Posterior vena cava (tissue), 2 donors: ENCODE results near the gene SLC49A3. TPM values are rescaled to one million over a fixed set of nuclear protein-coding genes. Genes with fewer than 3 reads are reported as not detected.
"Not testable (repeated sequence)": the region's sequence is repeated elsewhere in the genome, so short reads cannot be mapped to it uniquely, and the experiment has no call there.

Source experiments
- DNase-seq: peaks from one replicate; pipeline ENCODE4 v3.0.0-alpha.2; 2020; ENCODE audit warnings: low spot score
- intact Hi-C, 2 donors: fragments of 100-400 bp; cut with DNase I; formaldehyde crosslinking; loops; one replicate each; pipeline versions ENCODE4 v1.14.1 to v1.14.2; 2022 to 2023
- total RNA-seq, 2 donors: library from RNA; stranded (reverse); fragmentation: NEBNext Ultra II Directional; extraction: Animal tissue kit (Norgen Biotek cat#: 25700); gene quantifications; one replicate each; pipeline ENCODE4 v1.2.1, GENCODE V29; 2021
- donor health status: DM: yes; HTN: yes; CAD: no.
- donor health status: DM: yes; HTN: yes; CAD: no.

The SLC49A3 gene
- total RNA-seq, 2 donors from 2014 or later: 9.3 to 10.4 TPM

DNA sequence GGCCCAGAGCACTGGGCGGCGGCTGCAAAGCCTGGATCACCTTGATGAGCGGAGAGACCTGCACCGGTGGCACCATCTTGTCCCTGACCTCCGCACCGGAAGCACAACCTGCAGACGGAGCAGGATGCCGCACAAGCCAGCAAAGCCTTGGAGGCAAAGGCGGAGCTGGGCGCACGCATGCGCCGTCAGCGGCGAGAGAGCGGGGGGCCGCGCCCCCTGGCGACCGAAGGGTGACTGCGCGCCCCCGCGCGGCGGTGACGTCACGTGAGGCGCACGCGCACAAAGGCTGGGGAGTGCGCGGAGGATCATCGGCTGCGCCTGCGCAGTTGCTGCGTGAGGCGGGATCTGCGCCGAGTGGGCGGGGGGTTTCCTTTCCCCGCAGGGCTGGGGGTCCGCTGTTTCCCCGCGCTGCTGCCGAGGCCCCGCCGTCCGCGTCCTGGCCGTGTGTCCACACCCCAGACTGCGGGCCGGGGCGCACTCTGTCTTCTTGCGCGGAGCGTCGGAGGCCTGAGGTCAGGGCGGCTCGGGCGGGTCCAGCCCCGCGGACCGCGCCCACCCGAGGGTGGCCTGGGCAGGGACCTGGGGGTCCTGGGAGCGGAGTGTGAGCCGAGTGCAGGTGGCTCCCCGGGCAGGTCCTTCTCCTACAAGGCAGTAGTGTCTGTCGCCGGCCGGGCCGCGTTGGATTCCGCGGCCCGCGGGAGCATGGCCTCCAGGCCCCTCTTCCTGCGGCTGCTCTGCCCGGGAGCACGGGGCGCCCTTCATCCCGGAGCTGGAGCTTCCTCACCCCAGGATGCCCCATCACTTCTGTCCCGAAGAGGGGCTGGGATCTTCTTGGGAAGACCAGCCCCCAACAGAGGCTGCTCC lies 14.5 kb downstream of the SLC49A3 start, which contains the start of the genes ATP5ME and MYL5:
TSS of gene ATP5ME (minus strand) at position 105 of the 864 bp plus-strand sequence. CDS start at position 76, 29 bp downstream.
TSS of gene MYL5 (plus strand) at position 371 of the 864 bp plus-strand sequence. CDS start 3,485 bp downstream, outside the sequence.
- DNase-seq: peak; percentile 99
- intact Hi-C loops: no loop called here

DNA sequence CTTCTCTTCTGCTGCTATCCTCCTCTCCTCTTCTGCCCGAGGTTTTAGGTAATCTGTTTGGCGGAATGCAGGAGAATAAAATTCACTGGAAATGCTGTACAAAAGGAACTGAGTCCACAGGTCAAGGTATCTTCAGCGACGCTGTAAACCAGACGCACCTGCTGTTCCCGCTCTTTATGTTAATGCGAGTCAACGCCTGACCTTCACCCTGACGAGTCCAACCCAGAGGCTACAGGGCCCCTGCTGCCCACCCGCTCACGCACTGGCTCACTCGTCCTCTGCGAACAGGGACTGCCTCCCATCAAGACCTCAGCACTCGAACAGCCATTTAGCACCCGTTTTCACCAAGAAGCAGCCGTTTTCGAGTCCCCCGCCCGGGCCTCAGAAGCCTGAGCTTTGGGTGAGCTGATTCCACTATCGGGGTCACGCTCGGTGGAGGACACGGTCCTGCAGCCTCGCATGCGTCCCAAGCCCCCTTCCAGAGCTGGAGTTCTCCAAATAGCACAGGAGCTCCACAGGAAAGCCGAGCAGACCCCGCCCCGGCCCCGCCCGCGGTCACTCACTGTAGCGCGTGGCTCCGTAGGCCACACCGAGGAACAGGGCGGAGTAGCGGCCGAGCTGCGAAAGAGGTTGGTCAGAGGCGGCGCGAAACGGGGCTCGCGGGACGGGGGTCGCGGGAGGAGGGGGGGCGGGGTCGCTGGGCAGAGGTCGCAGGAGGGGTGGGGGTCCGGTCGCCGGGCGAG lies 15.4 kb downstream of the SLC49A3 start:
- intact Hi-C loops: no loop called here
- no peak for DNase-seq

DNA sequence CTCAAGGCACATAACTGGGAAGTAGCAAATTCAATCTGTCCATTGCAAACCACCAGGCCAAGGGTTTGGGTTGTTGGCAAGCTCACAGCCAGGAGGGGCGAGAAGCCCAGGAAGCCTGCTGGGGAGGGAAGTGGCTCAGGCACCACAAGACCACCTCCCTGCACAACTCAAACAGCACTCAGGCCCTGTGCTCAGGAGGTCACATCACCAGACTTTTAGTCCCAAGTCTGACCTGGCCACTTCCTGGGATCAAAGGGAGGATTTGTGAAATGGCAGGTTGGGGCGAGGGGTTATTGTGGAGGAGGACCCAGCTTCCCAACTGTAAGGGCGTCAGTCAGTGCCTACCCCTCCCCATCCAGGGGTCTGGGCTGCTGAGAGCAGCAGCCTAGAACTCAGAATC lies 17.2 kb downstream of the SLC49A3 start:
- intact Hi-C loops: no loop called here
- DNase-seq: no peak

DNA sequence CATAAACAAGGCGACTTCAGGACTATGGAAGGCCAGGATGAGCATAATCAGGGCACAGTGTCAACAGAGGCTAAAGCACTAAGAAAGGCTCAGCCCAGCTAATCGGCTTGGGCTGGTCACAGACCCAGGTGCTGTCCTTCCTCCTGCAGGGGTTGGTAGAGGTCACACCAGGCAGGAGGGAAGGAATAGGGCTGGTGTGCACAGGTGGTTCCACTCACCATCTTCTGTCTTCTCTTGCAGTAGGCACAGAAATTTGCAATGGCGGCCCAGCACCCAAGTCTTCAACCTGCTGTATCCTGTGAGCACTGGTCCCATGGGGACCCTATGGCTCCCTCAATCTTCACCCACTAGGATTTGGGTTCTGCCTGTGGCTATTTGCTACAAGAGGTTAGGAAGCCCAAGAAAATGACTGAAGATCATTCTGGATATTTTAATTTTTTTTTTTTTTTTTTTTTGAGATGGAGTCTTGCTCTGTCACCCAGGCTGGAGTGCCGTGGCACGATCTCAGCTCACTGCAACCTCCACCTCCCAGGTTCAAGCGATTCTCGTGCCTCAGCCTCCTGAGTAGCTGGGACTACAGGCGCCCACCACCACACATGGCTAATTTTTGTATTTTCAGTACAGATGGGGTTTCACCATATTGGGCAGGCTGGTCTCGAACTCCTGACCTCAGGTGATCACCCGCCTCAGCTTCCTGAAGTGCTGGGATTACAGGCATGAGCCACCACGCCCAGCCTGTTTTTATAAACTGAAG lies 19.0 kb downstream of the SLC49A3 start:
- DNase-seq, intact Hi-C loops: not testable (repeated sequence)

DNA sequence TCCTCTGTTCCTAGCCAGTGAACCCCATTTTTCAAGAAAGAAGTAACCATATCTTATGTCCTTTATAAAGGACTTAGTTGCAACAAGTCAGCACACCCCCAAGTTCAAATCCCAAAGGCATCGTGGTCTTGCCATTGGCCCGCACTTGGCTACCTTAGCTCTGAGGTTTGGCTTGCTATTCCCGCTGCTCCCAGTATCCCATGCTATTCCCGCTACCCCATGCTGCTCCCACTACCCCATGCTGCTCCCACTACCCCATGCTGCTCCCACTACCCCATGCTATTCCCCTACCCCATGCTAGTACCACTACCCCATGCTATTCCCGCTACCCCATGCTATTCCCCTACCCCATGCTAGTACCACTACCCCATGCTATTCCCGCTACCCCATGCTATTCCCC lies 20.7 kb downstream of the SLC49A3 start:
- intact Hi-C loops, DNase-seq: not testable (repeated sequence)

DNA sequence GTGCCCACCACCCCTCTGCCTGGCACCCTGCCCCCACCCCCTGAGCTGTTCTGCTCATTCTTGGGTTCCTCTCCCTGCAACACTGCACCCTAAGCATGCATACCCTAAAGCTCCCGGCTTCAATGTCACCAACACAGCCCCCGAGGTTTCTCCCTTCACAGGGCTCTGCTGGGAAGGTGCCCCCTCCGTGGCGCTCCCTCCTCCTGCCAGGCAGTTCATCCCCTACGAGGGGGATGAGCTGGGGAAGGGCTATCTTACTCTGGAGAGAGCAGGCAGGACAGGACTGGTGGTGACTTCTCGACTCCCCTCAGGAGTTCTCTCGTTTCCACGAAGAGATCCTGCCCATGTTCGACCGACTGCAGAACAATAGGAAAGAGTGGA lies 21.4 kb downstream of the SLC49A3 start:
- intact Hi-C loops: no loop called here
- DNase-seq: no peak

DNA sequence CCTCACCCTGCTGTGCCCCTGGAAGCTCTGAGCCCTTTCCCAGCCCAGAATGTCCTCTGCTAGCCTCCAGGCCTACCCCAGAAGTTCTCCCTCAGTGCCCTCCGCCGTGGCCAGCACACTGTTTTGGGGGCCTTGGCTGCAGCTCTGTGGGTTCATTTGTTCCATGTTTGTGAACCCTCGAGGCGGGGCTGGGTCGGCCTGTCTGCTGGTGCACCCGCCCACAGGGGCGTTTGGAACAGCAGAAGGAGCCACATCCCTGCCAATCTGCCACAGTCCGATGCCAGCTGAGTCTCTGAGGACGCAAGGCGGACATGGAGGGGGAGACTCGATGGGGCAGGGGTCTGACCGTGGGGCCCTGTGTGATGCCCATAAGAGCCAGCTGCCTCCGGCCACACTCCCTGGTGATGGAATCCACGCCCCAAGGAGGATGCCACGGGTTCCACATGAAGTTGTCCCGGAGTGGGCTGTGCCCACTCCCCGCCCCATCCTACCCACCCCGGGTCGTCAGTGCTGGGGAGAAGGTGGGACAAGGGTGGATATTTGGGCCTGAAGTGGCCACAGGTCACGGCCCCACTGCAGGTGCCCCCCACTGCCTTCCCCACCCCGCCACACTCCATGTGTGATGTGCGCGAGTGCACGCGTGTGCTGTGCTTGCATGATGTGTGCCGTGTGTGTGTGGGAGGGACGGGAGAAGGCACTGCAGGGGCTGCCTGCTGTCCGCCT lies 22.0 kb downstream of the SLC49A3 start:
- intact Hi-C loops: no loop called here
- DNase-seq: no peak

DNA sequence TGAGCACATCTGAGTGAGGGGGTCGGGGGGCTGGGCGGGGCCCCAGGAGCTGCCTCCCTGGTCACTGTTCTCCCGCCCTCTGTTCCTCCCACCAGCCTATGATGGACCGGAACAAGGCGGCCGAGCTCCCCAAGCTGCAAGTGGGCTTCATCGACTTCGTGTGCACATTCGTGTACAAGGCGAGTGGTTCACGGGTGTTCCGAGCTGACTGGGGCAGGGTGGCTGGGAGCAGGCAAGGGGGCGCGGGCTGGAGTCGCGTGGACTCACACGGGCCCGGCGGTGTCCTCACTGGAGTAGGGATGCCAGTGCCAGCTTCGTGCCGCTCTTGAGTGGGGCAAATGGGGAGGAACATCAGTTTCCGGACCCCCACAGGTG lies 22.5 kb downstream of the SLC49A3 start:
- DNase-seq: no peak
- intact Hi-C loops: no loop called here

DNA sequence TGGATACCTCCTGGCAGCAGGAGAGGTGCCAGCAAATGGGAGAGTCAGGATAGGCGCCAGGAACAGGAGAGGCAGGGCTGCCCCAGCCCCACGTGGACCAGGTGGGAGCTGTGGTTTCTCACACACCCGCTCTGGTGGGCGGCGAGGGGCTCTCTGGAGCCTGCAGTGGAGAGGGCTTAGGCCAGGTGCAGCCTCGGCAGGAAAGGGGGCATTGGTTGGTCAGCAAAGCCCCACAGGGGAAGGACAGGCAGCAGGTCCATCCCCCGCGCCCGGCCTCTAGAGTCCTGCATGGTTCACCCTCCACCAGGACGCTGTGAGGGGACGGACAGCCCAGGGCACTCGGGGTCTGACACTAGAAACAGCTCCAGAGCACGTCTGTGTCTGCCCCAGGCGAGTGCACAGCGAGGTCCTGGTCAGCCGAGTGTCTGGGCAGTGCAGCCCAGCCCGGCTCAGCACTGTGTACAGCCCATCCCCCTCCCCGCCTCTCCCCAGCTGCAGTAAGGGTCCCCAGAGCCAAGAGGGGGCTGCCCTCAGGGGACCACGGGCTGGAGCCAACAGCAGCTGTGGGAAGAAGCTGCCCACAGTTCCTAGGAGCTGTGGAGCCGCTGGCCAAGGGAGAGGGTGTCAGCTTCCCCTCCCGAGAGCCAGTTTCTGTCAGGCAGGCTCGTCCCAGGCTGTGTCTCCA lies 23.1 kb downstream of the SLC49A3 start:
- intact Hi-C loops: no loop called here
- no peak for DNase-seq

DNA sequence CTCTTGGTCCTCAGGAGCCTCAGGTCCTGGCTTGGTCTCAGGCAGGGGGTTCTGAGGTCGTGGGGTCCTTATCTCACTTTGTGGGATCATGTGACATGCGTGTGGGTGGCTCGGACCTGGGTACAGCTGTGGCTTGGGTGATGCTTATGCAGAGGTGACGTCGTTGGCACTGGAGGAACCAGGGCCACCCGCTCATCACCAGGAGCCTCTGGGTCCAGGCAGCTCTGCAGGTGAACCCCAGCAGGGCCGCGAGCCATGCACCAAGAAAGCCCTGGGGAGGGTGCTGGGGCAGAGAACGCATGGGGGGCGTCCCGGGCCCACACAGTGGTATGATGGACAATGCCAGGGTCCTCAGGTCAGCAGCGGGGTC lies 23.6 kb downstream of the SLC49A3 start:
- intact Hi-C loops: no loop called here

DNA sequence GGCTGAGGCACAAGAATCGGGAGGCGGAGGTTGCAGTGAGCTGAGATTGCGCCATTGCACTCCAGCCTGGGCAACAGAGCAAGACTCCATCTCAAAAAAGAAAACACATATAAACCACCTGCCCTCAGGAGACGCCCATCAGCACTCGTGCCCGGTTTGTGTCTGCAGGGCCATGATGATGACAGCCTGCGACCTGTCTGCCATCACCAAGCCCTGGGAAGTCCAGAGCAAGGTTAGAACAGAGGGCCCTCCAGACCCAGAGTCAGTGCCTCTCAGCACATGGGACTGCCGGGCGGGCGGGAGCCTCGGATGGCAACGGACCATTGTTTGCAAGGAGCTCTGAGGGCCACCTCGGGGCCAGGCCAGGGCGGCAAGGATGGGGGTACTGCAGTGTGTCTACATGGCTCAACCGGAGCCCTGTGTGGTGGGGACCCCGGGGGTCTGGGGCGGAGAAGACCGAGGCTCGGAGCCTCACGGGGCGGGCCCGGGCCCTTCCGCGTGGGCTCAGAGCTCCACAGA lies 24.2 kb downstream of the SLC49A3 start:
- DNase-seq: peak; percentile 67
- intact Hi-C loops: no loop called here

More for the DNA sequence above, 23.6 kb downstream of the SLC49A3 start:
- peak; percentile 41 for DNase-seq

DNA sequence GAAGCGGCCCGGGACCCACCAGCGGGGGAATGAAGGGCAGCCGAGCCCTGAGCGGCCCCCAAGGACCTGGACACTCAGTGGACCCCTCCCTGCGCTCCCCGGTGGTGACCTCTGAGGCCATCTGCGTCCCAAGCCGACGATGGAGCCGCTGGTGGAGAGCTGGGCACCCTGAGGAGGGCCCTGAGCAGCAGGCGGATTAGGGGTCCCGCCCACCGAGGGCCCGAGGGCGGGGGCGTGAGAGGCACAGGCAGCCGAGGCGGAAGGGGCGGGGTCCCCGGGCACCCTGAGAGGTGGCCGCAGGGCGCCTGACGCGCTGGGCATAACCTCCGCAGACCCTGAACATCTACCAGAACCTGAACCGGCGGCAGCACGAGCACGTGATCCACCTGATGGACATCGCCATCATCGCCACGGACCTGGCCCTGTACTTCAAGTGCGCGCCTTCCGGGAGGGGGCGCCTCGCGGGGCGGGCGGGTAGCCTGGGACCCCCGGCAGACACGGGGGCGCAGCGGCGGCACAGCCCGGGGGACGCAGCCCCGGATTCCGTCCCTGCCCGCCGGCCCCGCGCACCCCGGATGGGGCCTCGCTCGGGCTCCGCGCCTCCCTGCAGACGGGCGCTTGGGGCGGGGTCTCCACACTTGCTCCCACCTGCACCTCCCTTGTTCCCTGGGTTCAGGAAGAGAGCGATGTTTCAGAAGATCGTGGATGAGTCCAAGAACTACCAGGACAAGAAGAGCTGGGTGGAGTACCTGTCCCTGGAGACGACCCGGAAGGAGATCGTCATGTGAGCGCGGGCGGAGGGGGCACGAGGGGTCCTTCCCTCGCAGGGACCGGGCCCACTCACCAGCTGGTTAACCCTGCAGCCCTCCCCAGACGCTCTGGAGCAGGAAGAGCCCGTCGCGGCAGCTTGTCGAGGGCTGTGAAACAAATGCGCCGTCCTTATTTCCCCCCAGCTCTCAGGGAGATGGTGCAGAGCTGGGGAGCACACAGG lies 25.2 kb downstream of the SLC49A3 start:
- peak; percentile 90 for DNase-seq
- intact Hi-C loops: no loop called here

DNA sequence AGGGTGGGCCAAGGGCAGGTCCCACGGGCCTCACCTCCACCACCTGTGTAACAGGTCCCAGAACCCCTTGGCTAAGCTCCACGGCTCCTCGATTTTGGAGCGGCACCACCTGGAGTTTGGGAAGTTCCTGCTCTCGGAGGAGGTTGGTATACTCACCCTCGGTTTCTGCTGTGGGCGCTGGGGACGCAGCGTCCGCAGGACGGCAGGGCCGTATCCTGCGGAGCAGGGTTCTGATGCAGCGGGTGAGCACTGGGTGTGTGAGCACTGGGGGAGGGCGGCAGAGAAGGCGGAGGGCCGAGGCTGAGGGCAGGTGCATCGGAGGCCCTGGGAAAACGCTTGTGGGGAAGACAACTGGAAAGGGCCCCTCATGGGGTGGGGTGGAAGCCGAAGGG lies 25.9 kb downstream of the SLC49A3 start:
- intact Hi-C loops: no loop called here
- DNase-seq: peak; percentile 63

DNA sequence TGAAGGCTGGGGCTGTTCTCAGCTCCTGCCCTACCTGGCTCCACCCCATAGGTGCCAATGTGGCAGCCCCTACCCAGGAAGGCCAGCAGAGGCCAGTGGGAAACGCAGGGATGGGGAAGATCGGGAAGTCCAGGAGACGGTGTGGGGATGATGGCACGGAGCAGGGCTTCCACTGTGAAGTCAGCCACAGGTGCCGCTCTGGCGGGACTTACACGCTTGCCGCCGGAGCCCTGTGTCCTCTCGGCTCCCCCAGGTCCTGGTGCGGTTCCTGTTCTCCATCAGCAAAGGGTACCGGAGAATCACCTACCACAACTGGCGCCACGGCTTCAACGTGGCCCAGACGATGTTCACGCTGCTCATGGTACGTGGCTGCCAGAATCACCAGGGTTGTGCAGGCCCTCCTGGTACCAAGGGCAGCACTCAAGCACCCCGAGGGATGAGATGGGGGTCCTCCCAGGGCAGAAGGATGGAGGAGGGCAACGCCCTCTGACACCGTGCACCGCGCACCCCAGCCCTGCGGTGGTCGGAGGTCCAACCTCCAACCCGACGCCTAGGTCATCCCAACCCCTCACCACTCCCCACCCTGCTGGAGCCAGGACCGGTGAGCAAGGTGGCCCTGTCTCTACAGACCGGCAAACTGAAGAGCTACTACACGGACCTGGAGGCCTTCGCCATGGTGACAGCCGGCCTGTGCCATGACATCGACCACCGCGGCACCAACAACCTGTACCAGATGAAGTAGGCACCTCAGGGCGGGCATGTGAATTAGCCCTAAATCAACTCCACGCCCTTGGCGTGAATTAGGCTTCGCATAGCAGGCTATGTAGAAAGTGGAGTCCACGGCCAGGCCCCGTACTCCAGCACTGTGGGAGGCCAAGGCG lies 26.8 kb downstream of the SLC49A3 start:
- DNase-seq: peak; percentile 77
- intact Hi-C loops: no loop called here

DNA sequence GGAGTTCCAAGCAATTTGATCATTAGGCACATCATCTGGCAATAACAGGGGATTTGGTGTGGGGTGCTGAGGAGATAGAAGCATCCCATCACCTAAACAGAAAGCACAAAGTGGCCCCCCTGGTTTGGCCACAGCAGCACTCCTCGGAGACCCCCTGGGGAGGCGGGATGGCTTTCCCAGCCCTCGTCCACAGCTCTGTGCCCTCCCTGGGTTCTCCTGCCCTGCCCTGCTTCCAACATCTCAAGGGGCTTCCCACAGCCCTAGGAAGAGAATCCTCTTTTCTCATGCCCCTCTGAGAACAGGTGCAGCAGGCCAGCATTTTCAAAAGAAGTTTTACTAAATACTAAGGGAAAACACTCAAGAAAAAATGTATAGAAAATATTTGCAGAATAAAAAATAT lies 27.7 kb downstream of the SLC49A3 start:
- intact Hi-C loops: no loop called here
- peak; percentile 73 for DNase-seq

DNA sequence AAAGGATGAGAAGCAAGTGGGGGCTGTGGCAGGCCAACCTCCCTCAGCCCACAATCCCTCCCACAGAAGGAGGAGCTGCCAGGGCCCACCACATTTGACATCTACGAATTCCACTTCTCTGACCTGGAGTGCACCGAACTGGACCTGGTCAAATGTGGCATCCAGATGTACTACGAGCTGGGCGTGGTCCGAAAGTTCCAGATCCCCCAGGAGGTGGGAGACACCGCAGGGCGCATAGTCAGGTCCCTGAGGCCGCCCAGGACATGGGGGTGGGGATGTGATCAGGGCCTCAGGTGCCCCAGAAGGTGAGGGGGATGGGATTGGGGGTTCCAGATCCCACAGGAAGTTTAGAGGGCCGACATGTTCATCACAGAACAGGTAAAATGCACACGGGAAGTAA lies 28.6 kb downstream of the SLC49A3 start:
- intact Hi-C loops: no loop called here
- DNase-seq: peak; percentile 69
